Suprapubic skin (tissue), 4 donors: ENCODE results near the gene WDR7. TPM values are rescaled to one million over a fixed set of nuclear protein-coding genes. Genes with fewer than 3 reads are reported as not detected.

Experiments
- DNase-seq, 2 donors: peaks; one replicate each; pipeline ENCODE4 v3.0.0-alpha.2; 2019; ENCODE audit warnings: low spot score in 2 of 2
- H3K27ac ChIP-seq: fragments of 200-600 bp; sonication (generic); one replicate; pipeline ENCODE4 v1.5.1; 2019
- H3K27me3 ChIP-seq: fragments of 200-600 bp; sonication (generic); one replicate; pipeline ENCODE4 v1.5.1; 2019
- H3K36me3 ChIP-seq: fragments of 200-600 bp; sonication (generic); one replicate; pipeline ENCODE4 v1.5.1; 2019
- H3K4me1 ChIP-seq: fragments of 200-600 bp; sonication (generic); one replicate; pipeline ENCODE4 v1.5.1; 2019
- H3K4me3 ChIP-seq: fragments of 200-600 bp; sonication (generic); one replicate; pipeline ENCODE4 v1.5.1; 2019; ENCODE audit warnings: mild to moderate bottlenecking
- H3K9me3 ChIP-seq: fragments of 200-600 bp; sonication (generic); one replicate; pipeline ENCODE4 v1.5.1; 2019
- CTCF ChIP-seq, 2 donors: fragments of 200-600 bp in 1 of 2; fragments of 450-650 bp in 1 of 2; sonication (generic) in 1 of 2; IDR thresholded peaks; one replicate each; pipeline ENCODE4 v1.5.1; 2016 to 2019; ENCODE audit warnings: antibody characterized with exemption in 2 of 2, mild to moderate bottlenecking in 1 of 2, moderate library complexity in 1 of 2
- EP300 ChIP-seq: sonication (generic); formaldehyde crosslinking; IDR thresholded peaks from one replicate; pipeline ENCODE4 v1.6.1; 2017; ENCODE audit warnings: antibody characterized with exemption
- POLR2A ChIP-seq, 2 donors: fragments of 450-650 bp; IDR thresholded peaks; one replicate each; pipeline ENCODE4 v1.6.1; 2017; ENCODE audit warnings: antibody characterized with exemption in 2 of 2, mild to moderate bottlenecking in 2 of 2, moderate library complexity in 2 of 2
- POLR2AphosphoS5 ChIP-seq, 3 donors: sonication (generic); formaldehyde crosslinking; IDR thresholded peaks; one replicate each; pipeline ENCODE4 v1.6.1; 2017; ENCODE audit warnings: antibody characterized with exemption in 3 of 3
- WGBS: methylation state at CpG from one replicate; pipeline ENCODE4 v1.1.5; 2018; 5-methylcytosine and 5-hydroxymethylcytosine counted together
- total RNA-seq, 4 donors: library from RNA; depleted of rRNA; stranded (reverse); fragments of >200 nt; gene quantifications; one replicate each; pipeline ENCODE4 v1.1.0, GENCODE V29; 2016

WDR7 gene
- total RNA-seq, 4 donors from 2014 or later, result 14.4 to 29.2 (median 20.2) TPM

- Histone ChIP-seq H3K36me3 (peaks cover 24% of the 10 kb centered on the region), H3K9me3 (no peaks in the 10 kb centered on the region), H3K27ac (no peak overlapping the region), H3K4me3 (no peak overlapping the region), H3K4me1 (no peaks in the 10 kb centered on the region), H3K27me3 (no peaks in the 10 kb centered on the region)
- DNase-seq, result no peak
- WGBS, result 65% methylated on average over 4 of the region's 4 CpGs
- no peak for TF ChIP-seq POLR2A (IDR thresholded peaks at IDR 0.05)
- no peak for TF ChIP-seq EP300
- no peak for TF ChIP-seq POLR2AphosphoS5 (IDR thresholded peaks at IDR 0.05)
- TF ChIP-seq CTCF (IDR thresholded peaks at IDR 0.05), result no peak
Observed at GRCh38 chr18:57022716-57023115, 371.6 kb downstream of the WDR7 start.

GRCh38 chr18:57023275-57023882, 372.2 kb downstream of the WDR7 start:
- WGBS, result 41% methylated on average over 3 of the region's 3 CpGs
- H3K9me3 ChIP-seq, result no peaks in the 10 kb centered on the region
- TF ChIP-seq EP300 (no peak), POLR2AphosphoS5 (IDR thresholded peaks at IDR 0.05) (no peak), POLR2A (IDR thresholded peaks at IDR 0.05) (no peak), CTCF (IDR thresholded peaks at IDR 0.05) (no peak)
- no peaks in the 10 kb centered on the region for H3K4me1 ChIP-seq
- no peak overlapping the region for H3K4me3 ChIP-seq
- peaks cover 27% of the 10 kb centered on the region for H3K36me3 ChIP-seq
- H3K27me3 ChIP-seq, result no peaks in the 10 kb centered on the region
- DNase-seq, result no peak
- H3K27ac ChIP-seq, result no peak overlapping the region

- H3K9me3 ChIP-seq, result no peaks in the 10 kb centered on the region
Observed at GRCh38 chr18:57025540-57025939, 374.4 kb downstream of the WDR7 start.

GRCh38 chr18:57026316-57026715, 375.2 kb downstream of the WDR7 start:
- Histone ChIP-seq H3K27ac (no peak overlapping the region), H3K4me1 (no peaks in the 10 kb centered on the region), H3K36me3 (peaks cover 33% of the 10 kb centered on the region), H3K27me3 (no peaks in the 10 kb centered on the region), H3K9me3 (no peaks in the 10 kb centered on the region), H3K4me3 (no peak overlapping the region)
- DNase-seq, result no peak
- 98% methylated on average over 2 of the region's 2 CpGs for WGBS
- TF ChIP-seq POLR2AphosphoS5 (IDR thresholded peaks at IDR 0.05) (no peak), POLR2A (IDR thresholded peaks at IDR 0.05) (no peak), EP300 (no peak), CTCF (IDR thresholded peaks at IDR 0.05) (no peak)

More at GRCh38 chr18:57025540-57025939, 374.4 kb downstream of the WDR7 start:
- peaks cover 40% of the 10 kb centered on the region for H3K36me3 ChIP-seq
- no peaks in the 10 kb centered on the region for H3K27me3 ChIP-seq
- no peak for DNase-seq
- H3K27ac ChIP-seq, result no peak overlapping the region
- H3K4me1 ChIP-seq, result no peaks in the 10 kb centered on the region
- TF ChIP-seq EP300 (no peak), POLR2A (IDR thresholded peaks at IDR 0.05) (no peak), POLR2AphosphoS5 (IDR thresholded peaks at IDR 0.05) (no peak), CTCF (IDR thresholded peaks at IDR 0.05) (no peak)
- no peak overlapping the region for H3K4me3 ChIP-seq
- WGBS, result 80% methylated on average over 4 of the region's 4 CpGs

- DNase-seq, result no peak
- Histone ChIP-seq H3K27ac (no peak overlapping the region), H3K27me3 (no peaks in the 10 kb centered on the region), H3K4me3 (no peak overlapping the region), H3K4me1 (no peaks in the 10 kb centered on the region), H3K36me3 (peaks cover 37% of the 10 kb centered on the region), H3K9me3 (no peaks in the 10 kb centered on the region)
- TF ChIP-seq POLR2A (IDR thresholded peaks at IDR 0.05), result no peak
- no peak for TF ChIP-seq CTCF (IDR thresholded peaks at IDR 0.05)
- no peak for TF ChIP-seq EP300
- no peak for TF ChIP-seq POLR2AphosphoS5 (IDR thresholded peaks at IDR 0.05)
- 98% methylated on average over 14 of the region's 15 CpGs for WGBS
Observed at GRCh38 chr18:57027190-57027708, 376.1 kb downstream of the WDR7 start.
